Liver (tissue), 3 donors: ENCODE measurements around the gene HMX1.

Experiments
- EGR1 ChIP-seq, 2 donors: IDR thresholded peaks; 2 replicates each; pipeline ENCODE4 v1.6.1; 2016 to 2018; ENCODE audit warnings: antibody characterized with exemption in 2 of 2, low read depth in 2 of 2
- FOXA1 ChIP-seq: IDR thresholded peaks from 2 replicates; pipeline ENCODE4 v1.6.1; 2016; ENCODE audit warnings: antibody characterized with exemption
- GABPA ChIP-seq, 2 donors: IDR thresholded peaks in 1 of 2; conservative IDR thresholded peaks in 1 of 2; 2 replicates each; pipeline ENCODE4 v1.6.1; 2016; ENCODE audit warnings: antibody characterized with exemption in 2 of 2, mild to moderate bottlenecking in 1 of 2, moderate library complexity in 1 of 2
- HNF4G ChIP-seq: IDR thresholded peaks from 2 replicates; pipeline ENCODE4 v1.6.1; 2016; ENCODE audit warnings: antibody characterized with exemption
- JUND ChIP-seq, 2 donors: IDR thresholded peaks; 2 replicates each; pipeline ENCODE4 v1.6.1; 2016; ENCODE audit warnings: antibody characterized with exemption in 2 of 2
- RAD21 ChIP-seq, 2 donors: IDR thresholded peaks; 2 replicates each; pipeline ENCODE4 v1.6.1; 2016; ENCODE audit warnings: antibody characterized with exemption in 2 of 2, mild to moderate bottlenecking in 2 of 2
- SP1 ChIP-seq: IDR thresholded peaks from 2 replicates; pipeline ENCODE4 v1.6.1; 2018; ENCODE audit warnings: antibody characterized with exemption, mild to moderate bottlenecking
- TAF1 ChIP-seq: conservative IDR thresholded peaks from 2 replicates; pipeline ENCODE4 v1.6.1; 2016; ENCODE audit warnings: antibody characterized with exemption, mild to moderate bottlenecking
- YY1 ChIP-seq: IDR thresholded peaks from 2 replicates; pipeline ENCODE4 v1.6.1; 2016; ENCODE audit warnings: antibody characterized with exemption, mild to moderate bottlenecking
- TF ChIP-seq, protein P1 (sequence below): IDR thresholded peaks from 2 replicates; pipeline ENCODE4 v1.6.1; 2016; ENCODE audit warnings: antibody characterized with exemption, mild to moderate bottlenecking
- TF ChIP-seq, protein P2 (sequence below): fragments of 150-350 bp; IDR thresholded peaks from 2 replicates; pipeline ENCODE4 v1.5.1; 2017; ENCODE audit warnings: improper control_type of control experiment, low read depth, low read length; ENCODE audit not compliant: missing input control
- TF ChIP-seq, protein P3 (sequence below): IDR thresholded peaks from 2 replicates; pipeline ENCODE4 v1.6.1; 2016; ENCODE audit warnings: antibody characterized with exemption
- TF ChIP-seq, protein P4 (sequence below): IDR thresholded peaks from 2 replicates; pipeline ENCODE4 v1.6.1; 2016; ENCODE audit warnings: antibody characterized with exemption
- donor health status: healthy.
- donor health status: healthy.

DNA sequence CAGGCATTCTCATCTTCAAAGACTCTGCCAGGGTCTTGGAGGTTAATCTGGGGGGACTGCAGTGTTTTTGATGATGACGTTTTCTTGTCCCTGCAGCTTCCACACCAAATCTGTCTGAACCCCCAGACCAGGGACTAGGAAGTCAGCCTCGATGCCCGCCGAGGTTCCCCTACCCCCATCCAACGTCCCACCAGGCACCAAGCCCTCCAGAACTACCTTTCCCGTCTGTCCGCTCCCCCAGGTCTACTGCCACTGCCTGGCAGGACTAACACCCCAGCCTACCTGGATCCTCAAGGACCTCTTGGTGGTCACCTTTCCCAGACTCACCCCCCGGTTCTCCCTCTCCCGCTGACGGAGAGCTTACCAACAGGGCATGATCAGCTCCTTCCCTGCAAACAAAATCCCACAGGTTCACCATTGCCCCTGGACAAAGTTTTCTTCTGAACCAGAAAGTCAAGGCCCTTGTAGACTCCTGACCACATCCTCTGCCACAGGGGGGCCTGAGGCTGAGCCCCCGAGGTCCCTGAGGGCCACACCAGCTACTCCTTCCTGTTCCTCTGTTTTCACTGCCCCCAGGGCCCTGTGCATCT lies 40.9 kb downstream of the HMX1 start:
- TF ChIP-seq, protein P1, sequence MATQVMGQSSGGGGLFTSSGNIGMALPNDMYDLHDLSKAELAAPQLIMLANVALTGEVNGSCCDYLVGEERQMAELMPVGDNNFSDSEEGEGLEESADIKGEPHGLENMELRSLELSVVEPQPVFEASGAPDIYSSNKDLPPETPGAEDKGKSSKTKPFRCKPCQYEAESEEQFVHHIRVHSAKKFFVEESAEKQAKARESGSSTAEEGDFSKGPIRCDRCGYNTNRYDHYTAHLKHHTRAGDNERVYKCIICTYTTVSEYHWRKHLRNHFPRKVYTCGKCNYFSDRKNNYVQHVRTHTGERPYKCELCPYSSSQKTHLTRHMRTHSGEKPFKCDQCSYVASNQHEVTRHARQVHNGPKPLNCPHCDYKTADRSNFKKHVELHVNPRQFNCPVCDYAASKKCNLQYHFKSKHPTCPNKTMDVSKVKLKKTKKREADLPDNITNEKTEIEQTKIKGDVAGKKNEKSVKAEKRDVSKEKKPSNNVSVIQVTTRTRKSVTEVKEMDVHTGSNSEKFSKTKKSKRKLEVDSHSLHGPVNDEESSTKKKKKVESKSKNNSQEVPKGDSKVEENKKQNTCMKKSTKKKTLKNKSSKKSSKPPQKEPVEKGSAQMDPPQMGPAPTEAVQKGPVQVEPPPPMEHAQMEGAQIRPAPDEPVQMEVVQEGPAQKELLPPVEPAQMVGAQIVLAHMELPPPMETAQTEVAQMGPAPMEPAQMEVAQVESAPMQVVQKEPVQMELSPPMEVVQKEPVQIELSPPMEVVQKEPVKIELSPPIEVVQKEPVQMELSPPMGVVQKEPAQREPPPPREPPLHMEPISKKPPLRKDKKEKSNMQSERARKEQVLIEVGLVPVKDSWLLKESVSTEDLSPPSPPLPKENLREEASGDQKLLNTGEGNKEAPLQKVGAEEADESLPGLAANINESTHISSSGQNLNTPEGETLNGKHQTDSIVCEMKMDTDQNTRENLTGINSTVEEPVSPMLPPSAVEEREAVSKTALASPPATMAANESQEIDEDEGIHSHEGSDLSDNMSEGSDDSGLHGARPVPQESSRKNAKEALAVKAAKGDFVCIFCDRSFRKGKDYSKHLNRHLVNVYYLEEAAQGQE = no peak
- TF ChIP-seq, protein P2, sequence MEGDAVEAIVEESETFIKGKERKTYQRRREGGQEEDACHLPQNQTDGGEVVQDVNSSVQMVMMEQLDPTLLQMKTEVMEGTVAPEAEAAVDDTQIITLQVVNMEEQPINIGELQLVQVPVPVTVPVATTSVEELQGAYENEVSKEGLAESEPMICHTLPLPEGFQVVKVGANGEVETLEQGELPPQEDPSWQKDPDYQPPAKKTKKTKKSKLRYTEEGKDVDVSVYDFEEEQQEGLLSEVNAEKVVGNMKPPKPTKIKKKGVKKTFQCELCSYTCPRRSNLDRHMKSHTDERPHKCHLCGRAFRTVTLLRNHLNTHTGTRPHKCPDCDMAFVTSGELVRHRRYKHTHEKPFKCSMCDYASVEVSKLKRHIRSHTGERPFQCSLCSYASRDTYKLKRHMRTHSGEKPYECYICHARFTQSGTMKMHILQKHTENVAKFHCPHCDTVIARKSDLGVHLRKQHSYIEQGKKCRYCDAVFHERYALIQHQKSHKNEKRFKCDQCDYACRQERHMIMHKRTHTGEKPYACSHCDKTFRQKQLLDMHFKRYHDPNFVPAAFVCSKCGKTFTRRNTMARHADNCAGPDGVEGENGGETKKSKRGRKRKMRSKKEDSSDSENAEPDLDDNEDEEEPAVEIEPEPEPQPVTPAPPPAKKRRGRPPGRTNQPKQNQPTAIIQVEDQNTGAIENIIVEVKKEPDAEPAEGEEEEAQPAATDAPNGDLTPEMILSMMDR = no peak
- TF ChIP-seq, protein P3, sequence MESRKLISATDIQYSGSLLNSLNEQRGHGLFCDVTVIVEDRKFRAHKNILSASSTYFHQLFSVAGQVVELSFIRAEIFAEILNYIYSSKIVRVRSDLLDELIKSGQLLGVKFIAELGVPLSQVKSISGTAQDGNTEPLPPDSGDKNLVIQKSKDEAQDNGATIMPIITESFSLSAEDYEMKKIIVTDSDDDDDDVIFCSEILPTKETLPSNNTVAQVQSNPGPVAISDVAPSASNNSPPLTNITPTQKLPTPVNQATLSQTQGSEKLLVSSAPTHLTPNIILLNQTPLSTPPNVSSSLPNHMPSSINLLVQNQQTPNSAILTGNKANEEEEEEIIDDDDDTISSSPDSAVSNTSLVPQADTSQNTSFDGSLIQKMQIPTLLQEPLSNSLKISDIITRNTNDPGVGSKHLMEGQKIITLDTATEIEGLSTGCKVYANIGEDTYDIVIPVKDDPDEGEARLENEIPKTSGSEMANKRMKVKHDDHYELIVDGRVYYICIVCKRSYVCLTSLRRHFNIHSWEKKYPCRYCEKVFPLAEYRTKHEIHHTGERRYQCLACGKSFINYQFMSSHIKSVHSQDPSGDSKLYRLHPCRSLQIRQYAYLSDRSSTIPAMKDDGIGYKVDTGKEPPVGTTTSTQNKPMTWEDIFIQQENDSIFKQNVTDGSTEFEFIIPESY = no peak
- TF ChIP-seq SP1 (no peak), JUND (IDR thresholded peaks at IDR 0.05) (no peak), RAD21 (IDR thresholded peaks at IDR 0.05) (no peak), HNF4G (no peak), TAF1 (no peak), EGR1 (IDR thresholded peaks at IDR 0.05; ENCODE audit: low read depth in 2 of 2) (no peak), FOXA1 (no peak), GABPA (IDR thresholded peaks at IDR 0.05 in 1 of 2, conservative IDR thresholded peaks at IDR 0.05 in 1 of 2) (no peak), YY1 (no peak)
- TF ChIP-seq, protein P4, sequence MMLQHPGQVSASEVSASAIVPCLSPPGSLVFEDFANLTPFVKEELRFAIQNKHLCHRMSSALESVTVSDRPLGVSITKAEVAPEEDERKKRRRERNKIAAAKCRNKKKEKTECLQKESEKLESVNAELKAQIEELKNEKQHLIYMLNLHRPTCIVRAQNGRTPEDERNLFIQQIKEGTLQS = no peak
